HG02973 (cell line): ENCODE results near the gene TMEM91.

ENCODE experiments used
- ATAC-seq: cut with Tn5 transposase; IDR thresholded peaks from one replicate; pipeline ENCODE4 v1.9.1; 2021; ENCODE audit warnings: moderate library complexity; ENCODE audit not compliant: unreplicated experiment

TMEM91 gene

GRCh38 chr19:41409288-41409687, 33.0 kb downstream of the TMEM91 start:
- ATAC-seq: no peak

DNA sequence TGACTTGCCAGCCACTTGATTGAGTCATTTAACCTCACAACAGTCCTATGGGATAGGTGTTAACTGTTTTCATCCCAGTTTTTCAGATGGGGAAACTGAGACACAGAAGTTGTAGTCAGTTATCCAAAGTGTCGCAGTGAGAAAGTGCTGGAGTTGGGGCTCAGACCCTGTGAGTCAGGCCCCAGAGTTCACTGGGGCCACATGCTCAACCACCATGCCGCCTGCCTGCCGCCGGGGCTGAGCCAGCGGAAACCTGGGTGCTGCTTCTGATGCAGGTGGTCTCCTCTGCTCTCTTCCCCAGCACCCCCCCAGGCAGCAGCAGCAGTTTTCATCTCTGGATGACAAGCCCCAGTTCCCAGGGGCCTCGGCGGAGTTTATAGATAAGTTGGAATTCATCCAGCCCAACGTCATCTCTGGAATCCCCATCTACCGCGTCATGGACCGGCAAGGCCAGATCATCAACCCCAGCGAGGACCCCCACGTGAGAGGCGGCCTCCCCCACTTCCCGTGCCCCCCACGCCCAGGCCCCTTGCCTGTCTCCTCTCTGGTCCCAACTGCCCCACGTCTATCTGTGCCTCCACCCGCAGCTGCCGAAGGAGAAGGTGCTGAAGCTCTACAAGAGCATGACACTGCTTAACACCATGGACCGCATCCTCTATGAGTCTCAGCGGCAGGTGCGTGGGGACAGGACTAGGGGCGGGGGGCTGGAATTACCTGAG, 34.2 kb downstream of the TMEM91 start:
- no peak for ATAC-seq

- no peak for ATAC-seq
Observed at GRCh38 chr19:41411100-41411967, 35.0 kb downstream of the TMEM91 start.

DNA sequence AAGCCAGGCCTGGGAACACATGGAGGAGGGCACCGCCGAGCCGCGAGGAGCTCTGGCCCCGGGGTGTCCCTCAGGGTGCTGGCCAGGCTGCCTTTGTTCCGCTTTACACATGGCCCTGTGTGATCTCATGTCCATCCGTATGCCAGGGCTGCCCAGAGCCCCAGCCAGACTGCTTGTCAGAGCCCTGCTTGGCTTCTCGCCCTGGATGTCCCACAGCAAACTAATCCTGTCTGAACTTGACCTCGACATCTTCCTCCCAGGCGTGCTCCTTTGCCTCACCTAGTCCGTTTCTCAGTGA, 35.6 kb downstream of the TMEM91 start:
- ATAC-seq: no peak

- no peak for ATAC-seq
Observed at GRCh38 chr19:41412953-41413352, 36.6 kb downstream of the TMEM91 start.

GRCh38 chr19:41413947-41414346, 37.6 kb downstream of the TMEM91 start:
- ATAC-seq: no peak

DNA sequence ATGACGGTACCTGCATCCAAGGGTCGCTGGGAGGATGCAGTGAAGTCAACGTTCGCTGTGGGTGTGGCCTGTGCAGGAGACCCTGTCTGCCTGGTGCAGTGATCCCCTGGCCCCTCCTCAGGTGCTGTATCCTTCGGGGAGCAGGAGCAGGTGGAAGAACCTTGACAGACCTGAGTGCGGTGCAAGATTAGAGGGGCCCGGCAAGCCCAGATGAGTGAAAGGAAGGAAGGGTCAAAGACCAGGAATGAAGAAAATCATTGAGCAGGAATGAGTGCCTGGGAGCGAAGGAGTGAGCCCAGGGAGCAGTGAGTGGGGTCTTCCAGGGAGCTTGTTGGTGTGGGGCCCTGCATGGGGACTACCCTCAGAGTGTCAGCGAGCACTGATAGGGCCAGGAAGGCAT, 38.1 kb downstream of the TMEM91 start:
- ATAC-seq: no peak

- no peak for ATAC-seq
Observed at GRCh38 chr19:41415154-41415571, 38.8 kb downstream of the TMEM91 start.

DNA sequence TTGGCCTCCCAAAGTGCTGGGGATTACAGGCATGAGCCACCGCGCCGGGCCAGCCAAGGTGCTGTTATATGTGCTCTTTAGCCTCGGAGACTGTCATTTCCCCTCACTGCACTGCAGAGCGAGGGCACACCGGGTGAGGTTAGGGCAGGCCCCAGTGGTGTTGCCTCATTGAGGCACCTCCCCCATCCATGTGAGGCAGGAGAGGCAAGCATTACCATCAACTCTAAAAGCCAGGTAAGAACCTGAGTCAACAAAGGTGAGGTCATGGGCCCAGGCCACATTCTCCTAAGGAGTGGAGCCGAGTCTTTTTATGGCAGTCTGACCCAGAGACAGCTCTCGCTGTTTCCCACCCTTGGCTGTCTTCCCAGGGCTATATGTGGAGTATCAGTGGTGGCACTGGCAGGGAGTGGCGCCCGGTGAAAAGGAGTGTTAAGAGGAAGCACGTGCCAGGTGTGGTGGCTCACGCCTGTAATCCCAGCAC, 39.9 kb downstream of the TMEM91 start:
- ATAC-seq: no peak

DNA sequence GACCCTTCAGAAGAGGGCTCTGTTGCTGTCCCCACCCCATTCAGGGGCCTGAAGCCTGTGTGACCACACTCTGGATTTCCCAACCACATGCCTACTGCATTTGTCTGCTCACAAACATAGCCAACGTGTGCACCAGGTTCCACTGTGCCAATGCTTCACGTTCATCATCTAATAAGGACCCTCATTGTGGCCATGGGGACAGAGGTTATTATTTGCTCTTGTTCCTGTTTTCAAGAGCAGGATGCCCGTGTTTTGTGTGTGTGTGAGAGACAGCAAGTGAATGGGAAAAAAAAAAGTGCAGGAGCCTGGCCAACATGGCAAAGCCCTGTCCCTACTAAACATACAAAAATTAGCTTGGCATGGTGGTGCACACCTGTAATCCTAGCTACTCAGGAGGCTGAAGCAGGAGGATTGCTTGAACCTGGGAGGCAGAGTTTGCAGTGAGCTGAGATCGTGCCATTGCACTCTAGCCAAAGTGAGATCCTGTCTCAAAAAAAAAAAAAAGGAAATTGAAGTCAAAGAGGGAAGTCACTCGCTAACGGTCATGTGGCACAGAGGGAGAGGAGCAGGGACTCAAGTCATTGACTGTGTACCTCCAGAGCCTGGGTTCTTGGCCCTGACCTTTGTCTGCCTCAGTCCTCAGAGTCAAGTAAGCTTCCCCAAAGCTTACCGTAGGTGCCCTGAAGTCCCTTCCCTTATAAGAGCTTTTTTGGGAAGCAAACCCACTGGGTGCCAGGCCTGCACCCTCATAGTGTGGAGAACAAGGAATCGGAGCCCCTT, 44.0 kb downstream of the TMEM91 start:
- ATAC-seq: no peak

DNA sequence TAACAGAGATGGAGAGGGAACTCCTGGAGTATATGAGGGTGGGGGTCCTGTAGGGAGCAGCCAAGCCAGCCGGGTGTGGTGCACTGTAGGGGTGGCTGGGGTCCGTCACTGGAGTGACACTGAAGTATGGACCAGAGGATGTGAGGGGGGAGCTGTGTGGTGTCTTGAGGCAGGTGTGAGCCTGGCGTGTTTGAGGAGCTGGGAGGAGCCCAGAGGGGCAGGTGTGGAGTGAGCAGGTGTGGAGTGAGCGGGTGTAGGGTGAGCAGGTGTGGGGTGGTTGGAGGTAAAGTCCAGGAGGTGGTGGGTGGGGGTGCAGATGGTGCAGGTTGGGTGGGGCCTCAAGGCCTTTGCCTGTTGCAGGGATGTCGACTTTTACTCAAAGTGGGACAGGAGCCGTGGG, 45.0 kb downstream of the TMEM91 start:
- ATAC-seq: no peak

DNA sequence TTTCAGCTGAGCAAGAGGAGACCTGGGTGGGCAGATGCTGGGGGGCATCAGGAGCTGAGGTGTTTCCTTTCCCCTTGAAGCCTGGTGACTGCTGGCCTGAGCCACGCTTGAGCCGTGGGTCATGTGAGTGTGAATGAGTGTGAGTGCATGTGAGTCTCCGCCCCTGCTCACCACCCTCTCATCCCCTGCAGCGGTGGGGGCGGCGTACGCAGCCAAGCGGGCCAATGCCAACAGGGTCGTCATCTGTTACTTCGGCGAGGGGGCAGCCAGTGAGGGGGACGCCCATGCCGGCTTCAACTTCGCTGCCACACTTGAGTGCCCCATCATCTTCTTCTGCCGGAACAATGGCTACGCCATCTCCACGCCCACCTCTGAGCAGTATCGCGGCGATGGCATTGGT, 45.6 kb downstream of the TMEM91 start:
- ATAC-seq: no peak

GRCh38 chr19:41422456-41422855, 46.1 kb downstream of the TMEM91 start:
- ATAC-seq: no peak

DNA sequence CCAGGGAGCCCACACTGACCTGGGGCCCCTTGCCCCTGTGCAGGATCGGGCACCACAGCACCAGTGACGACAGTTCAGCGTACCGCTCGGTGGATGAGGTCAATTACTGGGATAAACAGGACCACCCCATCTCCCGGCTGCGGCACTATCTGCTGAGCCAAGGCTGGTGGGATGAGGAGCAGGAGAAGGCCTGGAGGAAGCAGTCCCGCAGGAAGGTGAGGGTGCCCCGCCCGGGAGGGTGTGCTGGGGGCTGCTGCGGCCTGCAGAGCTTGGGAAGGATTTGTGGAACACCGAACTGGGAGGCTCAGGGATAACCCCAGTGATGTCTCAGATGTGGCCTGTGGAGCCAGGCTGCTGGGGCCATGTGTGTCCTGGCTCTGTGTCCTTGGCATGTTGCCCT, 46.6 kb downstream of the TMEM91 start:
- ATAC-seq: no peak

GRCh38 chr19:41424335-41425173, 48.2 kb downstream of the TMEM91 start:
- no peak for ATAC-seq

DNA sequence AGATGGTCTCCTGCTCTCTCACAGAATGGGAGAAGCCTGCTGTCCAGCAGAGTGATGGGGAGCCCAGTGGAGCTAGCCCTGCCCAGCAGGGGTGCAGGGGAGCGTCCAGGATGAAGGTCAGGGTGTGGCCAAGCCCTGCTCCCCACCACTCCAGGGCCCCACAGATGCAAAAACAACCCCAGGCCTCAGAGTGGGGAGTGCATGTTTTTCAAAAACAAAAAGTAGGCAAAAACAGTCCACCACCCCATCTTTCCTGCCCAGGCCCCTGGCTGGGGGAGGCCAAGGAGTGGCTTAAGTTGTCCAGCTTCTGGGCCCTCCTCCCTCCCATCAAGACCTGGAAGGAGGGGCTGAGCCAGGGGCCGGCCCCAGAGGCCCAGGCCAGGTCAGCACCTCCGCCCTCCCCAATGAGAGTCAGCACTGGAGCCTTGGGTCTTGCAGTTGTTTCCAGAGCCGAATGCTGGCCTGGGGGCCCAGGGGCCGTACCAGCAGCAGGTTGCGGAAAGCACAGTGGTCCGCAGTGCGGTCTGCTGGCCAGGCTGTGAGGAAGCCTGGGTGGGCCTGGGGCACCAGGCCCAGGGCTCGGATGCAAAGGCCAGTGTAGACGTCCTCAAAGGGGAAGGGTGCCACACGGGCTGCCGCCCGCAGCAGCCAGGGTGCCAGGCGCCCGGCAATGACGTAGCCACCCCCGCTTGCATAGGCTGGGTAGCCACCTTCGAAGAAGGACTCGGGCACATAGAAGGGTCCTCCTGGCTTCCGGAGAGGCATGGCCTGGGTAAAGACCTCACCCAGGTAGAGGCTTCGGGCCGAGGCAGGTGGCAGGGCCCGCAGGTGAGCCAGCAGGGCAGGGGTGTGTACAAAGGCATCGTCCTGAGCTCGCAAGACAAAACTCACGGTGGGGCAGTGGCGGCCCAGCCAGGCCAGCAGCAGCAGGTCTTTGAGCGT, 49.1 kb downstream of the TMEM91 start:
- ATAC-seq: no peak

GRCh38 chr19:41426116-41426841, 49.9 kb downstream of the TMEM91 start:
- ATAC-seq: no peak

DNA sequence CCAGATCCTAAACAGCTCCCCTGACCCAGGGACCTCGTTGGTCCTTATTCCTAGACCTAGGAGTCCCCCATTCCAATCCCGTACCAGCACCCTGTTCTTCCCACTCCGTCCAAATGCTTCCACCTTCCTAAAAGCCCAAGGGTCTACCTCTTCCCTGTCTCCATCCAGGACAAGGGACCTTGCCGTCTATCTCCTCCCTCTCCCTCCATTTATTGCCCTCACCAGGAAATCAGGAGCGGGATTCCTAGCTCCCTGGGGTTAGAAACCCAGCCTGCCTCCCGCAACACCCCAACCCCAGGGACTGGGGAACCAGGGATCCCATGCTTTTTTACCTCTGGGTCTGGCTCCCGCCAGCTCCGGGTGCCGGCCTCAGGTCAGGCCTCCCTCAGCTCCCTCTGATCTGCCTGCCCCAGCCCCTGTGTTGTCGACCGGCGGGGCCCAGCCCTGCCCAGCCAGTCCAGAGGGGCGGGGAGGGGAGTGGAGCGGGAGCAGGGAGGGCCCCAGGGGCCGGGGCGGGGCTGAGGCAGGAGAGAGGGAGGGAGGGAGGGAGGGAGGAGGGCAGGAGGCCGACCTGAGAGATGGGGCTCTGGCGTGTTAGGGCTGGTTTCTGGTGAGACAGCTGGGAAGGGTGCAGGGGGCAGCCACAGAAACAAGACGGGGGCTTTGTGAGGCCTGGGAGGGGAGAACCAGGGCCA, 50.8 kb downstream of the TMEM91 start, which contains the start of gene B3GNT8:
TSS of gene B3GNT8 (minus strand) at position 423 of the 695 bp plus-strand sequence. CDS start 596 bp downstream, outside the sequence.
- no peak for ATAC-seq
